OCI-LY1 (cell line): ENCODE measurements around the gene PHRF1.

Experiments used
- H2AFZ ChIP-seq: fragments of 200-600 bp; sonication (generic), shearing (Covaris generic); 2 replicates; pipeline ENCODE4 v1.6.0; 2014; ENCODE audit warnings: antibody characterized with exemption, mild to moderate bottlenecking, low read length
- H3F3A ChIP-seq: fragments of 200-600 bp; sonication (generic), shearing (Covaris generic); 2 replicates; pipeline ENCODE4 v1.6.0; 2014; ENCODE audit warnings: mild to moderate bottlenecking, antibody characterized with exemption, low read length, moderate library complexity; ENCODE audit not compliant: insufficient read depth
- H3K27ac ChIP-seq: fragments of 200-600 bp; sonication (generic); 2 replicates; pipeline ENCODE4 v1.5.1; 2014; ENCODE audit warnings: low read length, mixed run types, mild to moderate bottlenecking, low read depth; ENCODE audit not compliant: poor library complexity, severe bottlenecking
- H3K27me3 ChIP-seq: fragments of 200-600 bp; sonication (generic); 2 replicates; pipeline ENCODE4 v1.6.0; 2014; ENCODE audit warnings: antibody characterized with exemption, mild to moderate bottlenecking, low read length, moderate library complexity; ENCODE audit not compliant: insufficient read depth
- H3K36me3 ChIP-seq: fragments of 200-600 bp; sonication (generic); 2 replicates; pipeline ENCODE4 v1.6.1; 2014; ENCODE audit warnings: mild to moderate bottlenecking, antibody characterized with exemption, low read length, moderate library complexity, mixed read lengths; ENCODE audit not compliant: insufficient read depth
- H3K4me1 ChIP-seq: fragments of 200-600 bp; sonication (generic); 2 replicates; pipeline ENCODE4 v1.5.1; 2014; ENCODE audit warnings: mild to moderate bottlenecking, low read length, moderate library complexity; ENCODE audit not compliant: insufficient read depth, severe bottlenecking
- H3K4me2 ChIP-seq: fragments of 200-600 bp; sonication (generic), shearing (Covaris generic); 2 replicates; pipeline ENCODE4 v1.6.1; 2014; ENCODE audit warnings: low read length
- H3K4me3 ChIP-seq: fragments of 200-600 bp; sonication (generic); 2 replicates; pipeline ENCODE4 v1.5.1; 2014; ENCODE audit warnings: low read length, low read depth, mild to moderate bottlenecking, mixed read lengths; ENCODE audit not compliant: poor library complexity, severe bottlenecking
- H3K79me2 ChIP-seq: fragments of 200-600 bp; shearing (Covaris generic); 2 replicates; pipeline ENCODE4 v1.6.1; 2016; ENCODE audit warnings: mixed run types, low read length, mixed read lengths; ENCODE audit not compliant: insufficient read depth
- H3K9ac ChIP-seq: fragments of 200-600 bp; sonication (generic), shearing (Covaris generic); 2 replicates; pipeline ENCODE4 v1.6.1; 2014; ENCODE audit warnings: mild to moderate bottlenecking, low read length, mixed read lengths
- H3K9me2 ChIP-seq: fragments of 200-600 bp; sonication (generic), shearing (Covaris generic); 2 replicates; pipeline ENCODE4 v1.6.1; 2014; ENCODE audit warnings: low read depth, mild to moderate bottlenecking, low read length, mixed read lengths
- H3K9me3 ChIP-seq: fragments of 200-600 bp; shearing (Covaris generic); 2 replicates; pipeline ENCODE4 v1.6.1; 2014; ENCODE audit warnings: low read length, mixed read lengths
- H4K20me1 ChIP-seq: fragments of 200-600 bp; sonication (generic), shearing (Covaris generic); 2 replicates; pipeline ENCODE4 v1.6.0; 2016; ENCODE audit warnings: mild to moderate bottlenecking, low read length; ENCODE audit not compliant: insufficient read depth
- EZH2 ChIP-seq: fragments of 200-600 bp; sonication (generic), shearing (Covaris generic); IDR thresholded peaks from 2 replicates; pipeline ENCODE4 v1.8.0; 2017; ENCODE audit warnings: borderline replicate concordance, mixed run types, mild to moderate bottlenecking, antibody characterized with exemption, low read length, moderate library complexity, mixed read lengths
- TF ChIP-seq, protein P1 (sequence below): fragments of 200-600 bp; sonication (generic), shearing (Covaris generic); IDR thresholded peaks from 2 replicates; pipeline ENCODE4 v1.5.1; 2017; ENCODE audit warnings: mild to moderate bottlenecking, antibody characterized with exemption, low read length, moderate library complexity, mixed read lengths

The PHRF1 gene

DNA sequence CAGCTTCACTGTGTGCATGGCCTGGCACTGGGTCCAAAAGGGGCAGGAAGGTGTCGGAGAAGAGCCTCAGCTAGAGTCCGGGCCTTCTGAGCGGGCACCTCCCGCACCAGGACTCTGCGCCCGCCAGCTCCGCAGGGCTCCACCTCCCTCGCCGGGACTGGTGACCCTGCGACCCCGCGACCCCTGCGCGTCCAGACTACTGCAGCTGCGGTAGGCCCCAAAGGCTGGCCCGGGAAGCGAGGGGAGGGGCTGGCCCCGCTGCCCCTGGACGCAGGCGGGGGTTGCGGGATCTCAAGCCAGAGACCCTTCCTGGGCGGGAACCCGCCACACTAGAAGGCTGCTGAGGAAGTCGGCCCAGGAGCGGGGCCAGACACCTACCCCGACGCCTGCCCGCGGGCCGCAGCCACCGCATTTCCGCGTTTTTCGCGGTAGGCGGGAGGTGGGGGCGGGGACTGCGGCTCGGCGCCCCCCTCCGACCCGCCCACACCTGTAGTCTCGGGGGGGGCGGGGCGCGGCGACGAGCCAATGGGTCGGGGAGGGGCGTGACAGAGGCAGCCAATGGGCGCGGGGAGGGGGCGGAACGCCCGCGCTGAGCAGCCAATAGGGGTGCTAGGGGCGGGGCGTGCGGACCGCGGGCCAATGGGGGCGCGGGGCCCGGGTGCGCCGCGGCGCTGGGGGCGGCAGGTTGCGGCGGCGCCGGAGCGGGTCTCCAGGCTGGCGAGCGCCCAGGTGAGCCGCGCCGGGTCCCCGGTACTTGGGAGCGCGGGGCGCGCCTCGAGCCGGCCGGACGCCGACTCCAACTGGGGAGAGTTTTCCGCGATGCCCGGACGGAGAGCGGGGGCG, 15.7 kb upstream of the PHRF1 start, which contains the start of the genes LMNTD2 and RASSF7:
Gene LMNTD2, minus strand, starts transcription at position 434 of the 843 bp plus-strand sequence. Its CDS starts 22 bp downstream, at position 412.
Gene RASSF7, plus strand, starts transcription at position 666 of the 843 bp plus-strand sequence. CDS start 799 bp downstream, outside the sequence.
- H3K4me2 ChIP-seq = peak within 1 kb of the TSS; percentile 91

DNA sequence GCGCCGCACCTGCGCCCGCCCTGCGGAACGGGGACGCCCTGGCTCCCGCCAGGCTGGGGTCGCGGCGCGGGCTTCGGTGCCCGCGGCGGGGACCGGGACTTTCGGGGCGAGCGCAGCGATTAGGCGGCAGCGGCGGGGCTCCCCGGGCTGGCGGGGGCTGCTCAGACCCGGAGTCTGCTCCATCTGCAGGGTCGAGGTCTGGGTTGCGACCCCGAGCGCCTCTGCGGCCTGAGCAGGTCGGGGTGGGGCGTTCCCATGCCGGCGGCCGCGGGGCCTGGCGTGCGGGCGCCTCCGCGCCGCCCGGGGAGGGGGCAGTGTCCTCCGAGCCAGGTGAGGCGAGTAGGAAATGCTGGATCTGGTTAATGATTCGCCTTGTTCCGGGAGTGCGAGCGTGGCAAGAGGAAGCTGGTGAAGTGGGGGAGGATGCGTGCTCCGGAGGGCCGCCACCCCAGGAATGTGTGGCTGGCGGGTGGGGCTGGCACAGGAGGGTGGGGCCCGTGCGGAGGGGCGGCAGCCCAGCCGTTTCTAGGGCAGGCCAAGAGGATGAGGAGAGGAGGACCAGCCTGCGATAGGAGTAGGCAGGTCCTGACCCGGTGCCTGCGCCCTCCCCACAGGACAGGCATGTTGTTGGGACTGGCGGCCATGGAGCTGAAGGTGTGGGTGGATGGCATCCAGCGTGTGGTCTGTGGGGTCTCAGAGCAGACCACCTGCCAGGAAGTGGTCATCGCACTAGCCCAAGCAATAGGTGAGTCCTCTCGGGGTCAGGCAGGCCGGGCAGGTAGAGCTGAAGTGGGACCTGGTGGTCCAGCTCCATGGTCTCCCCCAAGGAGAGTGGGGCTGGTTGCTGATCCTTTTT, 14.9 kb upstream of the PHRF1 start:
- Histone ChIP-seq H3K9me3 (no peaks in the 10 kb centered on the region), H3K4me1 (peaks cover 25% of the 10 kb centered on the region), H3K4me2 (peak overlapping the region; percentile 80), H3K79me2 (no peaks in the 10 kb centered on the region), H3F3A (no peaks in the 10 kb centered on the region), H3K9me2 (no peaks in the 10 kb centered on the region), H2AFZ (no peak overlapping the region), H4K20me1 (no peaks in the 10 kb centered on the region), H3K36me3 (no peaks in the 10 kb centered on the region; the same call in 1 of the 2 replicates), H3K4me3 (peak overlapping the region; percentile 81), H3K27me3 (peaks cover 4% of the 10 kb centered on the region), H3K27ac (no peak overlapping the region), H3K9ac (peak overlapping the region; percentile 77)
- TF ChIP-seq EZH2 = no peak
- TF ChIP-seq, protein P1, sequence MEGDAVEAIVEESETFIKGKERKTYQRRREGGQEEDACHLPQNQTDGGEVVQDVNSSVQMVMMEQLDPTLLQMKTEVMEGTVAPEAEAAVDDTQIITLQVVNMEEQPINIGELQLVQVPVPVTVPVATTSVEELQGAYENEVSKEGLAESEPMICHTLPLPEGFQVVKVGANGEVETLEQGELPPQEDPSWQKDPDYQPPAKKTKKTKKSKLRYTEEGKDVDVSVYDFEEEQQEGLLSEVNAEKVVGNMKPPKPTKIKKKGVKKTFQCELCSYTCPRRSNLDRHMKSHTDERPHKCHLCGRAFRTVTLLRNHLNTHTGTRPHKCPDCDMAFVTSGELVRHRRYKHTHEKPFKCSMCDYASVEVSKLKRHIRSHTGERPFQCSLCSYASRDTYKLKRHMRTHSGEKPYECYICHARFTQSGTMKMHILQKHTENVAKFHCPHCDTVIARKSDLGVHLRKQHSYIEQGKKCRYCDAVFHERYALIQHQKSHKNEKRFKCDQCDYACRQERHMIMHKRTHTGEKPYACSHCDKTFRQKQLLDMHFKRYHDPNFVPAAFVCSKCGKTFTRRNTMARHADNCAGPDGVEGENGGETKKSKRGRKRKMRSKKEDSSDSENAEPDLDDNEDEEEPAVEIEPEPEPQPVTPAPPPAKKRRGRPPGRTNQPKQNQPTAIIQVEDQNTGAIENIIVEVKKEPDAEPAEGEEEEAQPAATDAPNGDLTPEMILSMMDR = no peak

More for the DNA sequence above, 15.7 kb upstream of the PHRF1 start, which contains the start of the genes LMNTD2 and RASSF7:
- Histone ChIP-seq H3K79me2 (no peaks in the 10 kb centered on the region), H3K9me2 (no peaks in the 10 kb centered on the region), H3K9me3 (no peaks in the 10 kb centered on the region), H3K27me3 (peaks cover 4% of the 10 kb centered on the region), H4K20me1 (no peaks in the 10 kb centered on the region), H3K4me1 (peaks cover 24% of the 10 kb centered on the region), H3K27ac (no peak within 1 kb of the TSS), H2AFZ (no peak within 1 kb of the TSS), H3K36me3 (no peaks in the 10 kb centered on the region; the same call in 1 of the 2 replicates), H3F3A (no peaks in the 10 kb centered on the region), H3K4me3 (peak within 1 kb of the TSS; percentile 81), H3K9ac (peak within 1 kb of the TSS; percentile 77)
- TF ChIP-seq, protein P1 = no peak
- TF ChIP-seq EZH2 = no peak

DNA sequence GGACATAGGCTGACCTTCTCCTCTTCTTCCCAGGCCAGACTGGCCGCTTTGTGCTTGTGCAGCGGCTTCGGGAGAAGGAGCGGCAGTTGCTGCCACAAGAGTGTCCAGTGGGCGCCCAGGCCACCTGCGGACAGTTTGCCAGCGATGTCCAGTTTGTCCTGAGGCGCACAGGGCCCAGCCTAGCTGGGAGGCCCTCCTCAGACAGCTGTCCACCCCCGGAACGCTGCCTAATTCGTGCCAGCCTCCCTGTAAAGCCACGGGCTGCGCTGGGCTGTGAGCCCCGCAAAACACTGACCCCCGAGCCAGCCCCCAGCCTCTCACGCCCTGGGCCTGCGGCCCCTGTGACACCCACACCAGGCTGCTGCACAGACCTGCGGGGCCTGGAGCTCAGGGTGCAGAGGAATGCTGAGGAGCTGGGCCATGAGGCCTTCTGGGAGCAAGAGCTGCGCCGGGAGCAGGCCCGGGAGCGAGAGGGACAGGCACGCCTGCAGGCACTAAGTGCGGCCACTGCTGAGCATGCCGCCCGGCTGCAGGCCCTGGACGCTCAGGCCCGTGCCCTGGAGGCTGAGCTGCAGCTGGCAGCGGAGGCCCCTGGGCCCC, 14.1 kb upstream of the PHRF1 start:
- TF ChIP-seq, protein P1 = no peak
- no peak for TF ChIP-seq EZH2
- H3K27me3 ChIP-seq = peaks cover 3% of the 10 kb centered on the region
- H3K9me3 ChIP-seq = no peaks in the 10 kb centered on the region
- peaks cover 30% of the 10 kb centered on the region for H3K4me1 ChIP-seq
- H3K9ac ChIP-seq = peak overlapping the region; percentile 77; the same call in 1 of the 2 replicates
- H3F3A ChIP-seq = no peaks in the 10 kb centered on the region
- H3K79me2 ChIP-seq = no peaks in the 10 kb centered on the region
- no peak overlapping the region for H2AFZ ChIP-seq
- H3K36me3 ChIP-seq = no peaks in the 10 kb centered on the region; the same call in 1 of the 2 replicates
- peak overlapping the region; percentile 80 for H3K4me2 ChIP-seq
- no peaks in the 10 kb centered on the region for H3K9me2 ChIP-seq
- H4K20me1 ChIP-seq = no peaks in the 10 kb centered on the region
- no peak overlapping the region for H3K27ac ChIP-seq
- H3K4me3 ChIP-seq = peak overlapping the region; percentile 81
